ENCODE measurements around the gene ZNF443. TPM values are rescaled to one million over a fixed set of nuclear protein-coding genes. Genes with fewer than 3 reads are reported as not detected.
"Not testable (repeated sequence)": the region's sequence is repeated elsewhere in the genome, so short reads cannot be mapped to it uniquely, and the experiment has no call there.

ZNF443 gene
- total RNA-seq, 1 donor from 2014 or later, result 7.5 TPM

- DNase-seq, result not testable (repeated sequence)
Observed at GRCh38 chr19:12417273-12417672, 23.5 kb downstream of the ZNF443 start.

GRCh38 chr19:12411893-12412292 is 28.9 kb downstream of the ZNF443 start:
- DNase-seq, result no peak

GRCh38 chr19:12400633-12401502 is 40.0 kb downstream of the ZNF443 start, which contains the start of gene ZNF799:
Gene ZNF799, minus strand, starts transcription at chr19:12401271. Its CDS starts 201 bp downstream, at chr19:12401070.
- DNase-seq, result peak; percentile 98

- DNase-seq, result not testable (repeated sequence)
Observed at GRCh38 chr19:12399901-12400632, 40.8 kb downstream of the ZNF443 start.

GRCh38 chr19:12391148-12391547 is 49.7 kb downstream of the ZNF443 start:
- DNase-seq, result not testable (repeated sequence)

GRCh38 chr19:12386365-12386764 is 54.5 kb downstream of the ZNF443 start:
- DNase-seq, result not testable (repeated sequence)

GRCh38 chr19:12380444-12380737 is 60.4 kb downstream of the ZNF443 start:
- DNase-seq, result no peak

- DNase-seq, result no peak
Observed at GRCh38 chr19:12379732-12380443, 60.9 kb downstream of the ZNF443 start.

Other genes starting within 250 kb of the ZNF443 start
- gene ZNF44, start 146.1 kb downstream of the ZNF443 start, total RNA-seq, result 18.2 TPM
- gene ZNF563, start 107.4 kb downstream of the ZNF443 start, total RNA-seq, result 3.9 TPM
- gene ZNF442, start 75.3 kb downstream of the ZNF443 start, total RNA-seq, result 10.2 TPM
- 6.6 TPM for gene ZNF799, start 39.8 kb downstream of the ZNF443 start, total RNA-seq
- 10.3 TPM for gene ZNF709, start 43.8 kb upstream of the ZNF443 start, total RNA-seq
- gene ZNF564, start 110.5 kb upstream of the ZNF443 start, total RNA-seq, result 21.3 TPM
- gene ZNF490, start 169.8 kb upstream of the ZNF443 start, total RNA-seq, result 4.5 TPM
- gene ZNF791, start 169.9 kb upstream of the ZNF443 start, total RNA-seq, result 18.1 TPM
- gene MAN2B1, start 225.7 kb upstream of the ZNF443 start, total RNA-seq, result 29.9 TPM
- gene WDR83, start 225.8 kb upstream of the ZNF443 start, total RNA-seq, result 4.6 TPM
- 42.4 TPM for gene DHPS, start 240.9 kb upstream of the ZNF443 start, total RNA-seq
- not detected for gene GNG14, start 247.0 kb upstream of the ZNF443 start, total RNA-seq